Activated CD4-positive, alpha-beta memory T cell treated with anti-CD3 and anti-CD28 coated beads for 36 hours (primary cell): Measurements from ENCODE around the gene CELF5. TPM values are rescaled to one million over a fixed set of nuclear protein-coding genes. Genes with fewer than 3 reads are reported as not detected.
"Not testable (repeated sequence)": the region's sequence is repeated elsewhere in the genome, so short reads cannot be mapped to it uniquely, and the experiment has no call there.

Experiments
- CTCF ChIA-PET: fragments of 350-600 bp; sonication (Branson Sonifier 250); formaldehyde crosslinking; loops from one replicate; lab custom pipeline; 2021; ENCODE audit warnings: antibody characterized with exemption, inconsistent platforms; lab: Charles Lee
- POLR2A ChIA-PET: fragments of 350-600 bp; sonication (Branson Sonifier 250); formaldehyde crosslinking; loops from one replicate; lab custom pipeline; 2021; ENCODE audit warnings: antibody characterized with exemption; lab: Charles Lee
- DNase-seq: peaks from one replicate; pipeline ENCODE4 v3.0.0-alpha.2; 2020
- H3K27ac Mint-ChIP-seq: one replicate; pipeline ENCODE4 v1.8.0; 2021; ENCODE audit warnings: mixed read lengths
- H3K27me3 Mint-ChIP-seq: one replicate; pipeline ENCODE4 v1.8.0; 2021; ENCODE audit warnings: mixed read lengths
- H3K36me3 Mint-ChIP-seq: one replicate; pipeline ENCODE4 v1.8.0; 2021; ENCODE audit warnings: mixed read lengths
- H3K4me1 Mint-ChIP-seq: one replicate; pipeline ENCODE4 v1.8.0; 2021; ENCODE audit warnings: low read depth, mixed read lengths
- H3K4me3 Mint-ChIP-seq: one replicate; pipeline ENCODE4 v1.8.0; 2021; ENCODE audit warnings: mild to moderate bottlenecking, mixed read lengths
- H3K9me3 Mint-ChIP-seq: one replicate; pipeline ENCODE4 v1.8.0; 2021; ENCODE audit warnings: mixed read lengths
- intact Hi-C: fragments of 100-400 bp; cut with micrococcal nuclease; formaldehyde crosslinking; loops from one replicate; pipeline ENCODE4 v1.15.1; 2023
- total RNA-seq, 2 experiments: library from RNA; stranded (reverse); gene quantifications; one replicate each; pipeline ENCODE4 v1.2.3, GENCODE V29; 2021

The CELF5 gene
- total RNA-seq, 2 experiments from 2014 or later = 0.14 TPM; not detected in 1

DNA sequence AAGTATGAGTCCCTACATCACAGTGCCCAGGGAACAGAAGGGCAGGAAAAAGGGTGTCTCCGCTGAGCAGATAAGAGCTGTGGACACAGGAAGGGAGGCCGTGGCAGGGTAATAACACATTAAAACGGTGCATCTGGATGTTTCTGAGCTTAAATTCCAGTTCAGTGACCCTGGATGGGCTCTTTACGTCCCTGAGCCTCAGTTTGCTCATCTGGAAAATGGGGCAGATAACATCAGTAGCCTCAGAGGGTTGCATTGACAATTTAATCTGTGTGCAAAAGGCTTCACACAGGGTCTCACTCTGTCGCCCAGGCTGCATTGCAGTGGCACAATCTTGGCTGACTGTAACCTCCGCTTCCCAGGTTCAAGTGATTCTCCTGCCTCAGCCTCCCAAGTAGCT is 58.1 kb downstream of the CELF5 start:
- ChIA-PET CTCF (interaction anchor here (0.7 to 1.2 kb wide), 3 partner anchors 22 to 179 kb away, joined by 3 read pairs; no protein-coding TSS in a partner anchor), POLR2A (no interaction called here)
- H3K36me3 Mint-ChIP-seq = no peaks in the 10 kb centered on the region
- no peak overlapping the region for H3K27ac Mint-ChIP-seq
- intact Hi-C loops = no loop called here
- peaks cover 2% of the 10 kb centered on the region for H3K4me1 Mint-ChIP-seq
- no peak for DNase-seq
- no peaks in the 10 kb centered on the region for H3K9me3 Mint-ChIP-seq
- peaks cover 1% of the 10 kb centered on the region for H3K27me3 Mint-ChIP-seq
- no peak overlapping the region for H3K4me3 Mint-ChIP-seq

DNA sequence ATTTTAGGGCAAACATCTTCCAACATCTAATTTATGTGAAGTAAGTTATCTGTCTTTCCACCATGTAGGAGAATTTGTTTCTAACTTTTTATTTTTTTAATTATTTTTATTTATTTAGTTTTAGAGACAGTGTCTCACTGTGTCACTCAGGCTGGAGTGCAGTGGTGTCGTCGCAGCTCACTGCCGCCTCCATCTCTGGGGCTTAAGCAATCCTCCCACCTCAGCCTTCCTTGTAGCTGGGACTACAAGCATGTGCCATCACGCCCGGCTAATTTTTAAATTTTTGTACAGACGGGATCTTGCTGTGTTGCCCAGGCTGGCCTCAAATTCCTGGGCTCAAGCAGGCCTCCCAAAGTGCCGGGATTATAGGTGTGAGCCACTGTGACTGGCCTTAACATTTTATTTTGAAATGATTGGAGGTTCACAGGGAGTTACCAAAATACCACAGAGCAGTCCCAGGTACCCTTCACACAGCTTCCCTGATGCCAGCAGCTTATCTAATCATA is 58.8 kb downstream of the CELF5 start:
- peaks cover 2% of the 10 kb centered on the region for H3K4me1 Mint-ChIP-seq
- H3K9me3 Mint-ChIP-seq = no peaks in the 10 kb centered on the region
- peaks cover 4% of the 10 kb centered on the region for H3K27me3 Mint-ChIP-seq
- no peaks in the 10 kb centered on the region for H3K36me3 Mint-ChIP-seq
- no peak for DNase-seq
- ChIA-PET POLR2A (no interaction called here), CTCF (interaction anchor here (0.7 to 1.2 kb wide), 6 partner anchors 7 to 180 kb away, joined by 3 read pairs; no protein-coding TSS in a partner anchor)
- intact Hi-C loops = no loop called here
- no peak overlapping the region for H3K27ac Mint-ChIP-seq
- H3K4me3 Mint-ChIP-seq = no peak overlapping the region

DNA sequence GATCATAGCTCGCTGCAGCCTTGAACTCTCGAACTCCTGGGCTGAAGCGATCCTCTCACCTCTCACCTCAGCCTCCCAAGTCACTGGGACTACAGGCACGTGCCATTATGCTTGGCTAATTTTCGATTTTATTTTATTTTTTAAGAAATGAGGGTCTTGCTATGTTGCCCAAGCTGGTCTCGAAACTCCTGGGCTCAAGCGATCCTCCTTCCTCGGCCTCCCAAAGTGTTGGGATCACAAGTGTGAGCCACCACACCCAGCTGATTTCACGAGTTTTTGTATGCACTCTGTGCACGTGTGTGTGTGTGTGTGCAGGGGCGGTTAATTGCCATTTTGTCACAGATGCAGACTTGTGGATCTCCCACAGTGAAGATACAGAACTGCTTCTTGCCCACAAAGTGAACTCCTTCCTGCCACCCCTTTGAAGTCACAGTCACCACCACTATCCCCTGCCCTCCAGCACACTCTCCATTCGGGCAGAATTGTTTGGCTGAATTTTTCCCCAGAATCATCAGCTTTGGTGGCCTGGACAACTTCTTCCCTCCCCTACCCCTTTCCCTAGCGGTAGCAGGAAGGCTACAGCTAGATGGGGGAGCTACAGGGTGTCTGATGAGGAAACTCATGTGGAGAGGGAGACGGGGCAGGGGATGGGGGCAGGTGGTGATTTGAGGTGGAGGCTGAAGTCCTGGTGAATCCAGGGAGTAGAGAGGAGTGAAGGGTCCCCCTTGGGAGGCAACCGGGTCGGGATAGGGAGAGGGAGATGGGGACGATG is 59.6 kb downstream of the CELF5 start:
- POLR2A ChIA-PET = interaction anchor here (0.6 kb wide), 1 partner anchor 256 kb away, joined by 3 read pairs; no protein-coding TSS in a partner anchor
- H3K4me3 Mint-ChIP-seq = no peak overlapping the region
- H3K27me3 Mint-ChIP-seq = peaks cover 4% of the 10 kb centered on the region
- H3K4me1 Mint-ChIP-seq = peaks cover 2% of the 10 kb centered on the region
- no peaks in the 10 kb centered on the region for H3K36me3 Mint-ChIP-seq
- CTCF ChIA-PET = interaction anchor here (1.0 to 1.2 kb wide), 6 partner anchors 8 to 180 kb away, joined by 3 read pairs; no protein-coding TSS in a partner anchor
- no peak overlapping the region for H3K27ac Mint-ChIP-seq
- H3K9me3 Mint-ChIP-seq = no peaks in the 10 kb centered on the region
- intact Hi-C loops = no loop called here
- no peak for DNase-seq

DNA sequence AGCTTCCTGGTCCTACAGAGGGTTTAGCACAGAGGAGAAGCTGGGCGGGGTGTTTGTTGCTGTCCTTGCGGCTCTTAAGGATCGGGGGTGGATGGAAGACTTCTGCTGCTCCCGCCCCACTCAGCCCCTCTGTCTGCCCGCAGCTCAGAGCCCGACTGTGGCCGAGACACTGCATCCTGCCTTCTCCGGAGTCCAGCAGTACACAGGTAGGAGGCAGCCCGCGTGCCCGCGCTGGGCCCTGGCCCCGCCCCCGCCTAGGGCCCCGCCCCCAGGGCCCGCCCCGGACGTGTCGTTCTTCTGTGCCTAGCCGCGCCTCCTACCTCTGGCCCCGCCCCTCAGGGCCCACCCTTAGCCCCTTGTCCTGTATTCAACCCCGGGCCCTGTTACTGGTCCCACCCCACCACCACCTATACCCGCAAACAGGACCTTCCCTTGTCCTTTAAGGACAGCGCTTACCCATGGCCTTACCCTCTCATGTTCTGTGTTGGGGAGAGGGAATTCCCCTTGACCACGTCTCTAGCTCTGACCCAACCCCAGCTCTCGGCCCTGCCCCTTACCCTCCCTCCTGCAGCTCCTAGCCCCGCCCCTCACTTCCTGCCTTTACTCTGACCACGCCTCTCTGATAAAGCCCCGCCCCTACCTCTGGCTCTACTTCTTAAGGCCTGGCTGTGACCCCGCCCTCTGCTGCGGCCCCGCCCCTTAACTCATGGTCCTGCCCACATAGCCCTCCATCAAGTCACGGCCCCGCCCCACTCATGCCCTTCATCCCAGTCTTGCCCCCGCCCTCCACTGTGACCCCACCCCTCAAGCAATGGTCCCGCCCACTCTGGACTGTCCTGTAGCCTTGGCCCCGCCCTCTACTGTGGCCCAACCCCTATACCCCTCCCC is 60.5 kb downstream of the CELF5 start:
- intact Hi-C loops = loop anchor here (1.0 kb wide), 1 partner anchor 9 kb away; no protein-coding TSS in a partner anchor
- H3K27ac Mint-ChIP-seq = no peak overlapping the region
- no peaks in the 10 kb centered on the region for H3K36me3 Mint-ChIP-seq
- H3K9me3 Mint-ChIP-seq = no peaks in the 10 kb centered on the region
- CTCF ChIA-PET = interaction anchor here (1.0 to 1.2 kb wide), 3 partner anchors 9 to 176 kb away, joined by 3 read pairs; no protein-coding TSS in a partner anchor
- DNase-seq = peak; percentile 92
- H3K4me3 Mint-ChIP-seq = peak overlapping the region; percentile 59
- POLR2A ChIA-PET = no interaction called here
- peaks cover 6% of the 10 kb centered on the region for H3K27me3 Mint-ChIP-seq
- peaks cover 2% of the 10 kb centered on the region for H3K4me1 Mint-ChIP-seq

DNA sequence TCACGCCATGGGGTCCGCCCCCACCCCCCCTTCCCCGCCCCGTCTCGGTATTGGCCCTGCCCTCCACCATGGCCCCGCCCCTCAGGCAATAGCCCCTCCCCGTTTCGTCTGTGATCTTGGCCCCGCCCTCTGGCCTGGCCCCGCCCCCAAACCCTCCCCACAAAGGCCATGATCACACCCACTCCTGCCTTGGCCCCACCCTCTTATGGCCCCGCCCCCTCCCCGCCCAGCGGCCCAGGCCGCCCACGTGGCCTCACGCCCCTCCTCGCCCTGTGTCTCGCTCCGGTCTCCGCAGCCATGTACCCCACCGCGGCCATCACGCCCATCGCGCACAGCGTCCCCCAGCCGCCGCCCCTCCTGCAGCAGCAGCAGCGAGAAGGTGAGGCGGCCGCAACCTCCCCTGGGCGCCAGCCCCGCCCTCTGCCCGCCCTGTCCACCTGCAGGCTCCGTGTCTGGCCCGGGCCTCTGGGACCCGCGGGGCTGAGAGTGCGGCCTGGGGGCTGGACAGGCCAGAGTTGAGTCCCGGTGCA is 61.3 kb downstream of the CELF5 start:
- Mint-ChIP-seq H3K4me3 (no peak overlapping the region), H3K9me3 (no peaks in the 10 kb centered on the region), H3K27ac (no peak overlapping the region), H3K4me1 (peaks cover 2% of the 10 kb centered on the region), H3K27me3 (peaks cover 7% of the 10 kb centered on the region), H3K36me3 (no peaks in the 10 kb centered on the region)
- POLR2A ChIA-PET = no interaction called here
- peak; percentile 77 for DNase-seq
- CTCF ChIA-PET = interaction anchor here (1.0 kb wide), 1 partner anchor 10 kb away, joined by 3 read pairs; no protein-coding TSS in a partner anchor
- intact Hi-C loops = loop anchor here (1.0 kb wide), 1 partner anchor 9 kb away; no protein-coding TSS in a partner anchor

DNA sequence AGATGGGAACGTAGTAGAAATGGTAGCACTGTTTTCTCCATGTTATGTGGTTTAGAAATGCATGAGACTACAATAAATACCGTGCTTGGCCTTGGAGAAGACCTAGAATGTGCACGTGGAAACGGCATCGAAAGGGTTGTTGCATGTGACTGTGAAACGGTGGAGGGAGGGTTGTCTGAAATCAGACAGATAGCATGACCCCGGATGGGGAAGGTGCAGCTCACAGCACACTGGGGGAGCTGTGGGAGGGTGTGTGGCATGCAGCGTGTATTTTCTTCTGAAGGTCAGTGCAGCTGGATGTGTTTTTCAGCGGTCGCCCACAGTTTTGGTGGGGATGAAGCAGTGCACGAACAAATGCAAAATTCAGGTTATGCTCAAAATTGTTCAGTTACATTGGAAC is 63.4 kb downstream of the CELF5 start:
- Mint-ChIP-seq H3K27ac (no peak overlapping the region), H3K27me3 (peaks cover 9% of the 10 kb centered on the region), H3K9me3 (no peaks in the 10 kb centered on the region), H3K4me1 (peaks cover 2% of the 10 kb centered on the region), H3K36me3 (no peaks in the 10 kb centered on the region), H3K4me3 (no peak overlapping the region)
- ChIA-PET POLR2A (no interaction called here), CTCF (interaction anchor here (0.8 to 1.4 kb wide), 3 partner anchors 17 to 142 kb away, joined by 3 to 7 read pairs (median 3); no protein-coding TSS in a partner anchor)
- DNase-seq = no peak
- intact Hi-C loops = no loop called here

DNA sequence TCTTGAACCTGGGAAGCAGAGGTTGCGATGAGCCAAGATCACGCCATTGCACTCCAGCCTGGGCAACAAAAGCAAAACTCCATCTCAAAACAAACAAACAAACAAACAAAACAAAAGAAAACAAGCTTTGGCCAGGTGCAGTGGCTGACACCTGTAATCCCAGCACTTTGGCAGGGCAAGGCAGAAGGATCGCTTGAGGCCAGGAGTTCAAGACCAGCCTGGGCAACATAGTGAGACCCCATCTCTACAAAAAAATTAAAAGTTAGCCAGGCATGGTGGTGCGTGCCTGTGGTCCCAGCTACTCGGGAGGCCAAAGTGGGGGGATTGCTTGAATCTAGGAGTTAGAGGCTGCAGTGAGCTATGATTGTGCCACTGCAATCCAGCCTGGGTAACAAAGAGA is 64.0 kb downstream of the CELF5 start:
- H3K36me3 Mint-ChIP-seq, H3K27me3 Mint-ChIP-seq, H3K4me1 Mint-ChIP-seq, intact Hi-C loops, DNase-seq, H3K9me3 Mint-ChIP-seq, H3K27ac Mint-ChIP-seq, H3K4me3 Mint-ChIP-seq, POLR2A ChIA-PET: not testable (repeated sequence)
- CTCF ChIA-PET = interaction anchor here (0.8 to 1.4 kb wide), 2 partner anchors 16 to 141 kb away, joined by 3 to 7 read pairs; no protein-coding TSS in a partner anchor

DNA sequence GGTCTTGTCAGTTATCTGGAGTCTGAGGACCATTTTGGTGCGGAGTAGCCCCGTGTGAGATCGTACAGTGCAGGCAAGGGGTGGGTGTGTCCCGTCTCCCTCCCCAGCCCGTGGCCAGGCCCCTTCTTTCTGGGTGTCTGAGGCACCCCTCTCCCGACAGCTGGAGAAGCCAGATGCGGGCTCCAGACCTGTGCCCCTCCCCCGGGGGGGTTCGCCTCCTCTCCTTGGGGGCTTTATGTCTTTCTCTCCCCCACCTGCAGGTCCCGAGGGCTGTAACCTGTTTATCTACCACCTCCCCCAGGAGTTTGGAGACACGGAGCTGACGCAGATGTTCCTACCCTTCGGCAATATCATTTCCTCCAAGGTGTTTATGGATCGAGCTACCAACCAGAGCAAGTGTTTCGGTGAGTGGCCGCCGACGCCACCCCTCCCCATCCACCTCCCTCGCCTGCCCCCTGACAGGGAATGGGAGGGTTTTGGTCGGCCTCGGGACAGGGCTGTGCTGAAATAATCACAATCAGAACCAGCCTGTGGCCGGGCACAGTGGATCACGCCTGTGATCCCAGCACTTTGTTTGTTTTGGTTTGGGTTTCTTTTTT is 65.6 kb downstream of the CELF5 start:
- intact Hi-C loops = no loop called here
- H3K4me3 Mint-ChIP-seq = no peak overlapping the region
- H3K4me1 Mint-ChIP-seq = peaks cover under 1% of the 10 kb centered on the region
- ChIA-PET POLR2A (no interaction called here), CTCF (interaction anchor here (1.0 to 1.3 kb wide), 2 partner anchors 12 to 15 kb away, joined by 5 to 6 read pairs; no protein-coding TSS in a partner anchor)
- H3K27ac Mint-ChIP-seq = no peak overlapping the region
- no peaks in the 10 kb centered on the region for H3K36me3 Mint-ChIP-seq
- no peak for DNase-seq
- H3K27me3 Mint-ChIP-seq = peaks cover 9% of the 10 kb centered on the region
- H3K9me3 Mint-ChIP-seq = no peaks in the 10 kb centered on the region

DNA sequence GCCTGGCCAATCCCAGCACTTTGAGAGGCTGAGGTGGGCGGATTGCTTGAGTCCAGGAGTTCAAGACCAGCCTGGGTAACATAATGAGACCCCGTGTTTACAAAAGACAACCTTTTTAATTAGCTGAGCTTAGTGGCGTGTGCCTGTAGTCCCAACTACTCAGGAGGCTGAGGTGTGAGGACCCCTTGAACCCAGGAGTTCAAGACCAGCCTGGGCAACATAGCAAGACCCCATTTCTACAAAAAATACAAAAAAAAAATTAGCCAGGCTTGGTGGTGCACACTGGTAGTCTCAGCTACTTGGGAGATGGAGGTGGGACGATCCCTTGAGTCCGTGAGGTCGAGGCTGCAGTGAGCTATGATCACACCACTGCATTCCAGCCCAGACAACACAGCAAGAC is 66.4 kb downstream of the CELF5 start:
- H3K27me3 Mint-ChIP-seq = peaks cover 10% of the 10 kb centered on the region
- CTCF ChIA-PET = interaction anchor here (0.6 kb wide), 1 partner anchor 14 kb away, joined by 3 read pairs; no protein-coding TSS in a partner anchor

DNA sequence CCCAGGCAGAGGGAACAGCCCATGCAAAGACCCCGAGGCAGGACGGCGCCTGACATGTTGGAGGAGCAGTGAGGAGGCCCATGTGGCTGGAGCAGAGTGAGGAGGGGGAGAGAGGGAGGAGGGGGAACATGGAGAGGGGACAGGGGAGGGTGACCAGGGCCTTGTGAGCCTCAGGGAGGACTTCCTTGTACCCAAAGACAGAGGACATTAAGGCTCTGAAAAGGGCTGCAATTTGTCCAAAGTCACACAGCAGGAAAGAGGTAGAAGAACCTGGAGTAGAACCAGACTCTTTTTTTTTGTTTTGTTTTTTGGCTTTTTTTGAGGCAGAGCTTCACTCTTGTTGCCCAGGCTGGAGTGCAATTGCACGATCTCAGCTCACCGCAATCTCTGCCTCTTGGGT is 67.2 kb downstream of the CELF5 start:
- no peaks in the 10 kb centered on the region for H3K36me3 Mint-ChIP-seq
- intact Hi-C loops = no loop called here
- H3K4me3 Mint-ChIP-seq = no peak overlapping the region
- DNase-seq = no peak
- H3K9me3 Mint-ChIP-seq = no peaks in the 10 kb centered on the region
- ChIA-PET CTCF (interaction anchor here (1.2 kb wide), 1 partner anchor 14 kb away, joined by 3 read pairs; no protein-coding TSS in a partner anchor), POLR2A (no interaction called here)
- no peaks in the 10 kb centered on the region for H3K4me1 Mint-ChIP-seq
- H3K27ac Mint-ChIP-seq = no peak overlapping the region
- peaks cover 11% of the 10 kb centered on the region for H3K27me3 Mint-ChIP-seq

More for the DNA sequence above, 66.4 kb downstream of the CELF5 start:
- H3K4me1 Mint-ChIP-seq, POLR2A ChIA-PET, H3K36me3 Mint-ChIP-seq, H3K27ac Mint-ChIP-seq, H3K4me3 Mint-ChIP-seq, H3K9me3 Mint-ChIP-seq, intact Hi-C loops, DNase-seq: not testable (repeated sequence)

DNA sequence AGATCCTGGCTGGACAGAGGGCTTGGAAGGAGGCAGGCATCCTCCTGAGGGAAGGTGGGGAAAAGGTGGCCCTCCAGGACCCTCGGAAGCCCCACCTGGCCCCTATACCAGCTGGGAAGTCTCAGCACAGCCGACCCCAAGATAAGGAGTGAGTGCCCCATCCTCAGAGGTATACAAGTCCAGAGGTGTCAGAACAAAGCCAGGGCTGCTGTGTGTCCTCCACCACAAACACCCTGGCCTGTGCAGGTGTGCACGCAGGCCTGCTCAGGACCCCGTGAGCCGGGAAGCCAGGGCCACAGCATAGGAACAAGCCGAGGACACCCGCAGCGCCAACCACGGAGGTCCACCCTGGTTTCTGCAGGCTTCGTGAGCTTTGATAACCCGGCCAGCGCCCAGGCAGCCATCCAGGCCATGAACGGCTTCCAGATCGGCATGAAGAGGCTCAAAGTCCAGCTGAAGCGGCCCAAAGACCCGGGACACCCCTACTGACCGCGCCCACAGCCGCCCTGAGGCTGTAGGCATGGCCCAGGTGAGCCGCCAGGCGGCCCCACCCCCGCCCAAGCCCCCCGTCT is 68.6 kb downstream of the CELF5 start:
- Mint-ChIP-seq H3K4me3 (no peak overlapping the region), H3K27ac (no peak overlapping the region), H3K4me1 (no peaks in the 10 kb centered on the region), H3K36me3 (no peaks in the 10 kb centered on the region), H3K9me3 (no peaks in the 10 kb centered on the region), H3K27me3 (peaks cover 8% of the 10 kb centered on the region)
- ChIA-PET POLR2A (no interaction called here), CTCF (interaction anchor here (0.6 to 2.3 kb wide), 3 partner anchors 11 to 136 kb away, joined by 3 to 8 read pairs (median 5); no protein-coding TSS in a partner anchor)
- intact Hi-C loops = no loop called here
- no peak for DNase-seq
